GM23248 (cell line): ENCODE data around the gene RAD51B.

Experiments
- EZH2 ChIP-seq: fragments of 200-600 bp; sonication (generic); IDR thresholded peaks from 2 replicates; pipeline ENCODE4 v1.6.1; 2018; ENCODE audit warnings: antibody characterized with exemption, mild to moderate bottlenecking; ENCODE audit not compliant: insufficient read depth, poor library complexity, severe bottlenecking
- EZH2phosphoT487 ChIP-seq: fragments of 200-600 bp; sonication (generic); IDR thresholded peaks from 2 replicates; pipeline ENCODE4 v1.6.1; 2018; ENCODE audit warnings: antibody characterized with exemption, moderate library complexity, mild to moderate bottlenecking, low read depth; ENCODE audit not compliant: insufficient read depth

DNA sequence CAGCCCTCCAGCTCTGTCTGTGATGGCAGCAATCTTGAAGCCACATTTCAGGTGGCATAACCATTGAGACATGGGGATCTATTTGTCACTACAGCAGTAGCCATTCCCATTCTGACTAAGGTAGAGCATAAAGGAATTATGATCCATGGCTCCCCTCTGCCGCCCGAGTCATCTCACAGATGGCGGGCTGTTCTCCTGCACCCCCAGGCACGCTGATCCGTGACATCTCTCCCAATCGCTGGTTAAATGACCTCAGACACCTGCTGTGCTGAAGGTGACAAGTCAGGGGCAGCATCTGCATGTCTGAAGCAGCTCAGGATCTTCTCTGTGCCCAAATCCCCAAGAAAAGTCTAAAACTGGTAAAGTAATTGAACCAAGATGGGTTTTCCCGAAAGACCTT, 849.0 kb downstream of the RAD51B start:
- TF ChIP-seq EZH2phosphoT487 (no peak), EZH2 (no peak)
